Gastrocnemius medialis (tissue), 4 donors: ENCODE results near the gene STUB1. TPM values are rescaled to one million over a fixed set of nuclear protein-coding genes. Genes with fewer than 3 reads are reported as not detected.

Source experiments
- ATAC-seq, 2 donors: fragments of 150-250 bp; one replicate each; pipeline ENCODE4 v1.9.1; 2016
- DNase-seq, 2 donors: peaks; one replicate each; pipeline ENCODE4 v3.0.0-alpha.2; 2019
- H3K27ac ChIP-seq, 4 donors: fragments of 200-600 bp; sonication (generic); 1 replicate in 1 of 4; 2 replicates in 3 of 4; pipeline ENCODE4 v1.5.1; 2016 to 2018; ENCODE audit warnings: mild to moderate bottlenecking in 2 of 4, moderate library complexity in 1 of 4
- H3K27me3 ChIP-seq, 3 donors: fragments of 200-600 bp; sonication (generic) in 2 of 3; 1 replicate in 1 of 3; 2 replicates in 2 of 3; pipeline versions ENCODE4 v1.5.1 to v1.6.0; 2016 to 2019; ENCODE audit warnings: mild to moderate bottlenecking in 1 of 3, moderate library complexity in 1 of 3
- H3K36me3 ChIP-seq, 2 donors: fragments of 200-600 bp; sonication (generic) in 1 of 2; one replicate each; pipeline ENCODE4 v1.5.1; 2017 to 2018
- H3K4me1 ChIP-seq, 2 donors: fragments of 200-600 bp; sonication (generic) in 1 of 2; one replicate each; pipeline ENCODE4 v1.5.1; 2016 to 2017; ENCODE audit warnings: mild to moderate bottlenecking in 2 of 2
- H3K4me3 ChIP-seq, 4 donors: fragments of 200-600 bp; sonication (generic) in 3 of 4; 1 replicate in 1 of 4; 2 replicates in 3 of 4; pipeline ENCODE4 v1.5.1; 2016 to 2019; ENCODE audit warnings: mild to moderate bottlenecking in 2 of 4
- H3K9me3 ChIP-seq, 3 donors: fragments of 200-600 bp; sonication (generic) in 2 of 3; 1 replicate in 1 of 3; 2 replicates in 2 of 3; pipeline ENCODE4 v1.5.1; 2016 to 2019
- CTCF ChIP-seq, 5 experiments: fragments of 450-650 bp in 3 of 5; fragments of 200-600 bp in 2 of 5; sonication (generic) in 2 of 5; IDR thresholded peaks in 4 of 5; conservative IDR thresholded peaks in 1 of 5; 1 replicate in 4 of 5; 2 replicates in 1 of 5; pipeline ENCODE4 v1.5.1; 2016 to 2019; ENCODE audit warnings: antibody characterized with exemption in 5 of 5, mild to moderate bottlenecking in 3 of 5, moderate library complexity in 3 of 5
- POLR2A ChIP-seq, 2 donors: fragments of 450-650 bp; IDR thresholded peaks; one replicate each; pipeline ENCODE4 v1.6.1; 2017; ENCODE audit warnings: antibody characterized with exemption in 2 of 2, mild to moderate bottlenecking in 2 of 2, moderate library complexity in 2 of 2
- in situ Hi-C, 4 donors: fragments of 200-750 bp; cut with MboI; loops; one replicate each; pipeline versions ENCODE4 v1.15.0 to v1.8.0; 2017; ENCODE audit warnings: low sequenced_read_pairs in 4 of 4
- intact Hi-C: fragments of 100-400 bp; cut with DNase I; formaldehyde crosslinking; loops from one replicate; pipeline ENCODE4 v1.15.1; 2023; ENCODE audit warnings: low total_unique reads
- total RNA-seq, 4 donors: library from RNA; depleted of rRNA; stranded (reverse); fragments of >200 nt; gene quantifications; one replicate each; pipeline versions ENCODE4 v1.1.0 to v1.2.3, GENCODE V29; 2016

The STUB1 gene
- total RNA-seq, 4 donors from 2014 or later, result 144 to 229 (median 204) TPM

DNA sequence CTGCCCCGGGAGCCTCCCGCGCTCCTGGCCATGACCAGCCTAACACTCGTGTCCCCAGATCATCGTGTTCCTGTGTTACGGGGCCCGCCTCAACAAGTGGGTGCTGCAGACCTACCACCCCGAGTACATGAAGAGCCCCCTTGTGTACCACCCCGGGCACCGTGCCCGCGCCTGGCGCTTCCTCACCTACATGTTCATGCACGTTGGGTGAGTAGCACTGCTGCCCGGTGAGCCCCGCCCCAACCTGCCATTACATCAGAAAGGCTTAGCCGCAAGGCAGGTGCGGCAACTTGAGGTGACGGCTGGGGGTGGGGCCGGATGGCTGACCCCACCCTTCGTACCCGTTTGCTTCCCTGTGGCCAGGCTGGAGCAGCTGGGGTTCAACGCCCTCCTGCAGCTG lies 3.3 kb upstream of the STUB1 start:
- ATAC-seq, result no peak
- TF ChIP-seq CTCF (IDR thresholded peaks at IDR 0.05 in 4 of 5, conservative IDR thresholded peaks at IDR 0.05 in 1 of 5) (no peak), POLR2A (IDR thresholded peaks at IDR 0.05) (no peak)
- in situ Hi-C loops, result no loop called here
- Histone ChIP-seq H3K9me3 (no peaks in the 10 kb centered on the region), H3K4me3 (no peak overlapping the region), H3K36me3 (peaks cover 0 to 26% of the 10 kb centered on the region in 2 donors), H3K27me3 (no peaks in the 10 kb centered on the region), H3K27ac (no peak overlapping the region), H3K4me1 (peaks cover 12 to 20% of the 10 kb centered on the region in 2 donors)
- intact Hi-C loops, result no loop called here
- no peak for DNase-seq

DNA sequence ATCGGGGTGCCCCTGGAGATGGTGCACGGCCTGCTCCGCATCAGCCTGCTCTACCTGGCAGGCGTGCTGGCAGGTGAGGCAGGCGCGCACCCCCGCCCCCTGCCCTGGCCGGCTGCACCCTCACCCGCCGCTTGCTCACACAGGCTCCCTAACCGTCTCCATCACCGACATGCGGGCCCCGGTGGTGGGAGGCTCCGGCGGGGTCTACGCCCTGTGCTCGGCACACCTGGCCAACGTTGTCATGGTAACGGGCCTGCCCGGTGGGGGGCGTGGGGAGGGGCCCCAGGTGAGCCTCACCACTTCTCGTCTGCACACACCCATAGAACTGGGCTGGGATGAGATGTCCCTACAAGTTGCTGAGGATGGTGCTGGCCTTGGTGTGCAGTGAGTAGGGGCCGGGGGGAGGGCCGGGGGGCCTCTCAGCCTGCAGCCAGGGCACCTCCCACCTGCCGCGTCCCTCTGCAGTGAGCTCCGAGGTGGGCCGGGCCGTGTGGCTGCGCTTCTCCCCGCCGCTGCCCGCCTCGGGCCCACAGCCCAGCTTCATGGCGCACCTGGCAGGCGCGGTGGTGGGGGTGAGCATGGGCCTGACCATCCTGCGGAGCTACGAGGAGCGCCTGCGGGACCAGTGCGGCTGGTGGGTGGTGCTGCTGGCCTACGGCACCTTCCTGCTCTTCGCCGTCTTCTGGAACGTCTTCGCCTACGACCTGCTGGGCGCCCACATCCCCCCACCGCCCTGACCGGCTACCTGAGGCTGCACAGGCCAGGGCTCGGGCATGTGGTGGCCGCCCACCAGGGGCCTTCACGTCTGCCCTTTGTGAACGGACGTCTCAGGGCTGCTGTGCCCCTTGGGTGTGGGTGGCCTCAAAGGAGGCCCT lies 2.7 kb upstream of the STUB1 start:
- TF ChIP-seq POLR2A (IDR thresholded peaks at IDR 0.05) (no peak), CTCF (IDR thresholded peaks at IDR 0.05 in 4 of 5, conservative IDR thresholded peaks at IDR 0.05 in 1 of 5) (no peak)
- intact Hi-C loops, result no loop called here

DNA sequence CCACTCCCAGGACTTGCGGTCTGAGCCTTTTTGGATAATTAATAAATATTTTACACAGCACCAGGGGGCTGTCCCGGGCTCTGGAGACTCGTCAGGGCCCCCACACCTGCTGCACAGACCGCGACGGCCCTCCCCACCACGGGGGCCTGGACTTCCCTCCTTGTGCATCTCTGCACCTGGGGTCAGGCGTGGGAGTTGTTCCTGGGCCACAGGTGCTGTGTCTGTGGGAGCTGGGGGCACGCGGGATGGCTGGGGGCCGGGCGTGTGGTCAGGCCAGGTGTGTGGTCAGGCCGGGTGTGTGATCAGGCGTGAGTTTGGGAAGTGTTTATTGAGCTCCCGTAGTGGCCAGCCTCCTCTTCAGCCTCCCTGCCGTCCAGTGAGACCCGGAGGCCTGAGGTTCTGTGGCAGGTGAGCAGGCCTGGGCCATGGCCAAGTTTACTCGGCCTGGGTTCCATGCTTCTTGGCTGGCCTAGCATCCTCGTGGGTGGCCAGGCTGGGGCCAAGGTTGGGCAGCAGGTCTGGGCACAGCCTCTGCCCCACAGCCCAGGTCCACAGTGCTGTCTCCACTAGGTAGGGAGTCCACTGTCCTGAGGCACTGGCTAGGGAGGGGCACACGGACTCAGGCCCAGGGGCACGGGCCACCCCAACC lies 1.9 kb upstream of the STUB1 start:
- no peak overlapping the region for H3K4me3 ChIP-seq
- in situ Hi-C loops (no loop called here), intact Hi-C loops (no loop called here)
- peak in 1 of 2 donors; percentile 27 for DNase-seq
- no peak for TF ChIP-seq POLR2A (IDR thresholded peaks at IDR 0.05)
- TF ChIP-seq CTCF (IDR thresholded peaks at IDR 0.05 in 4 of 5, conservative IDR thresholded peaks at IDR 0.05 in 1 of 5), result no peak
- no peak overlapping the region for H3K27ac ChIP-seq
- H3K36me3 ChIP-seq, result peaks cover 0 to 26% of the 10 kb centered on the region in 2 donors
- H3K4me1 ChIP-seq, result peaks cover 19 to 34% of the 10 kb centered on the region in 2 donors
- ATAC-seq, result no peak
- no peaks in the 10 kb centered on the region for H3K27me3 ChIP-seq
- no peaks in the 10 kb centered on the region for H3K9me3 ChIP-seq

More for the DNA sequence above, 2.7 kb upstream of the STUB1 start:
- no peak for ATAC-seq
- no peaks in the 10 kb centered on the region for H3K27me3 ChIP-seq
- in situ Hi-C loops, result no loop called here
- no peak overlapping the region for H3K27ac ChIP-seq
- H3K4me1 ChIP-seq, result peaks cover 15 to 27% of the 10 kb centered on the region in 2 donors
- H3K9me3 ChIP-seq, result no peaks in the 10 kb centered on the region
- H3K4me3 ChIP-seq, result no peak overlapping the region
- peaks cover 0 to 26% of the 10 kb centered on the region in 2 donors for H3K36me3 ChIP-seq
- DNase-seq, result peak in 1 of 2 donors; percentile 16

DNA sequence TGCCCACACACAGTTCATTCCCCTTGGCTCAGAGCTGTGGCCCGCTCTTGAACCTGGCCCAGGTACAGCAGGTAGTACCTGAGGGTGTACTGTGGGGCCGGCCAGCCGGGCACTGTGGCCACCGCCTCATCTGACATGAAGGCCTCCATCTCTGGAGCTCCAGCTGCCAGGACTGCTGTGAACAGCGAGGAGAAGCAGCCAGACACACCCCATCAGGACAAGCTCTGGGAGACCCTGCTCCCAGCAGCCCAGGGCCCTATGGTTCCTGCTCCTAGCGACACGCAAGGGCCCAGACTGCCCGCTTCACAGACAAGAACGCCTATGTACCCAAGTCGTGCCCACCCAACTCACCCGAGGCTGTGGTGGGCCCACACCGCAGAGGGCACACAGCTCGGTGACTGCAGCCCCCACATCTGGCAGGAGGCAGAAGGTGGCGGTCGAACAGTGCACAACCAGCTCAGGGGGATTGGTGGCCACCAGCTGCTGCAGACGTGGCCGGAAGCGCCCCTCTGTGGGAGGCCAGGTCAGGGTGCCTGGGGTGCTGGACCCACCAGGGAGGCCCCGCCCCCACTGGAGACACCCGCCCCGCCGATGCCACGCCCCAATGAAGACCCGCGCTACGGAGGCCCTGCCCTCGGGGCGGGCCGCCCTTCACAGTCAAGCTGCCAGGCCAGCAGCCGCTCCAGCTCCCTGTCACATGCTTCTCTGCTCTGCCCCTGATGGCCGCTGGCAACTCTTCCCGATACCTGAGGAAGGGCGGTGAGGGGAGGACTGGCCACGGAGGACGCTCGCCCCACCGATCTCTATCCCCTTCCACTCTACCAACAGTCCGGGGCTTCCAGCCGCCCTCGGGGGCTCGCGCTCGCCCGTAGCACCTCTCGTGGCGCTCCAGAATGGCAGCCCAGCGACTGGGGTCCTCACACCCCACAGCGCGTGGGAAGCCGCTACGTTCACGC lies 1.1 kb upstream of the STUB1 start:
- H3K27ac ChIP-seq, result peak overlapping the region; percentile 89 to 100 (median 98)
- peaks cover 24 to 40% of the 10 kb centered on the region in 2 donors for H3K4me1 ChIP-seq
- no peaks in the 10 kb centered on the region for H3K27me3 ChIP-seq
- in situ Hi-C loops (no loop called here), intact Hi-C loops (no loop called here)
- ATAC-seq (peak; percentile 14 to 21), DNase-seq (peak; percentile 34 to 66)
- TF ChIP-seq POLR2A (IDR thresholded peaks at IDR 0.05) (no peak), CTCF (IDR thresholded peaks at IDR 0.05 in 4 of 5, conservative IDR thresholded peaks at IDR 0.05 in 1 of 5) (no peak)
- H3K36me3 ChIP-seq, result peaks cover 0 to 21% of the 10 kb centered on the region in 2 donors
- H3K4me3 ChIP-seq, result peak overlapping the region; percentile 51 to 82 (median 70)
- no peaks in the 10 kb centered on the region for H3K9me3 ChIP-seq
